Loucy (cell line): ENCODE measurements around the gene WSB2.
"Not testable (repeated sequence)": the region's sequence is repeated elsewhere in the genome, so short reads cannot be mapped to it uniquely, and the experiment has no call there.

Source experiments
- EZH2phosphoT487 ChIP-seq: fragments of 200-600 bp; IDR thresholded peaks from 2 replicates; pipeline ENCODE4 v1.6.1; 2018; ENCODE audit warnings: antibody characterized with exemption, mild to moderate bottlenecking, moderate library complexity, borderline replicate concordance
- TF ChIP-seq, protein P1 (sequence below): fragments of 200-600 bp; sonication (generic); conservative IDR thresholded peaks from 2 replicates; pipeline ENCODE4 v1.5.1; 2014; ENCODE audit warnings: mild to moderate bottlenecking, antibody characterized with exemption, low read length

DNA sequence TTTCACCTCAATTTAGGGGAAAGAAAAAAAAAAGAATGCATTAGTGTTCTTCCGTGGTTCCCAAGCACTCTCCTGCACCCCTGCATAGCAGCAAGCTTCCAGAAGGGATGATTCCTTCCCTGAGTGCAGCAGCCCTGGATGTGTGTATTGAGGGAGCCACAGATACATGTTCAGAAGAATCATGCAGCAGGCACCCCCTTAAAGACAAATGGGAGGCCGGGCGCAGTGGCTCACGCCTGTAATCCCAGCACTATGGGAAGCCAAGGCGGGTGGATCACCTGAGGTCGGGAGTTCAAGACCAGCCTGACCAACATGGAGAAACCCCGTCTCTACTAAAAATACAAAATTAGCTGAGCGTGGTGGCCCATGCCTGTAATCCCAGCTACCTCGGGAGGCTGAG, 20.5 kb upstream of the WSB2 start:
- TF ChIP-seq, protein P1, sequence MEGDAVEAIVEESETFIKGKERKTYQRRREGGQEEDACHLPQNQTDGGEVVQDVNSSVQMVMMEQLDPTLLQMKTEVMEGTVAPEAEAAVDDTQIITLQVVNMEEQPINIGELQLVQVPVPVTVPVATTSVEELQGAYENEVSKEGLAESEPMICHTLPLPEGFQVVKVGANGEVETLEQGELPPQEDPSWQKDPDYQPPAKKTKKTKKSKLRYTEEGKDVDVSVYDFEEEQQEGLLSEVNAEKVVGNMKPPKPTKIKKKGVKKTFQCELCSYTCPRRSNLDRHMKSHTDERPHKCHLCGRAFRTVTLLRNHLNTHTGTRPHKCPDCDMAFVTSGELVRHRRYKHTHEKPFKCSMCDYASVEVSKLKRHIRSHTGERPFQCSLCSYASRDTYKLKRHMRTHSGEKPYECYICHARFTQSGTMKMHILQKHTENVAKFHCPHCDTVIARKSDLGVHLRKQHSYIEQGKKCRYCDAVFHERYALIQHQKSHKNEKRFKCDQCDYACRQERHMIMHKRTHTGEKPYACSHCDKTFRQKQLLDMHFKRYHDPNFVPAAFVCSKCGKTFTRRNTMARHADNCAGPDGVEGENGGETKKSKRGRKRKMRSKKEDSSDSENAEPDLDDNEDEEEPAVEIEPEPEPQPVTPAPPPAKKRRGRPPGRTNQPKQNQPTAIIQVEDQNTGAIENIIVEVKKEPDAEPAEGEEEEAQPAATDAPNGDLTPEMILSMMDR: not testable (repeated sequence)
- not testable (repeated sequence) for TF ChIP-seq EZH2phosphoT487
